Uterus (tissue), 4 donors: ENCODE results near the gene RASA3. TPM values are rescaled to one million over a fixed set of nuclear protein-coding genes. Genes with fewer than 3 reads are reported as not detected.

Experiments
- DNase-seq, 2 donors: peaks; one replicate each; pipeline ENCODE4 v3.0.0-alpha.2; 2019 to 2020
- H3K27ac ChIP-seq, 2 donors: fragments of 200-600 bp; sonication (generic); 1 replicate in 1 of 2; 2 replicates in 1 of 2; pipeline ENCODE4 v1.5.1; 2016 to 2018
- H3K27me3 ChIP-seq, 2 donors: fragments of 200-600 bp; sonication (generic); one replicate each; pipeline ENCODE4 v1.5.1; 2018 to 2019; ENCODE audit warnings: control low read depth in 1 of 2
- H3K36me3 ChIP-seq, 2 donors: fragments of 200-600 bp; sonication (generic); one replicate each; pipeline ENCODE4 v1.5.1; 2019; ENCODE audit warnings: control low read depth in 1 of 2
- H3K4me1 ChIP-seq, 2 donors: fragments of 200-600 bp; sonication (generic); one replicate each; pipeline ENCODE4 v1.5.1; 2018 to 2019; ENCODE audit warnings: control low read depth in 1 of 2
- H3K4me3 ChIP-seq, 2 donors: fragments of 200-600 bp; sonication (generic); 1 replicate in 1 of 2; 2 replicates in 1 of 2; pipeline ENCODE4 v1.5.1; 2018 to 2019; ENCODE audit warnings: mild to moderate bottlenecking in 1 of 2
- H3K9me3 ChIP-seq, 2 donors: fragments of 200-600 bp; sonication (generic); one replicate each; pipeline ENCODE4 v1.5.1; 2019; ENCODE audit warnings: control low read depth in 1 of 2
- CTCF ChIP-seq, 4 experiments: fragments of 200-600 bp in 2 of 4; fragments of 450-650 bp in 2 of 4; sonication (generic) in 2 of 4; IDR thresholded peaks; one replicate each; pipeline ENCODE4 v1.5.1; 2016 to 2019; ENCODE audit warnings: antibody characterized with exemption in 4 of 4, mild to moderate bottlenecking in 2 of 4, moderate library complexity in 1 of 4
- POLR2A ChIP-seq, 2 donors: fragments of 450-650 bp; IDR thresholded peaks; one replicate each; pipeline ENCODE4 v1.6.1; 2016; ENCODE audit warnings: antibody characterized with exemption in 2 of 2, mild to moderate bottlenecking in 1 of 2, moderate library complexity in 1 of 2
- intact Hi-C: fragments of 100-400 bp; cut with DNase I; formaldehyde crosslinking; loops from one replicate; pipeline ENCODE4 v1.15.1; 2023; ENCODE audit warnings: low total_unique reads
- total RNA-seq, 4 donors: library from RNA; depleted of rRNA in 3 of 4; stranded (reverse); fragments of >200 nt in 3 of 4; gene quantifications; one replicate each; pipeline versions ENCODE4 v1.1.0 to v1.2.4, GENCODE V29; 2014 to 2023
- donor health status: DM: yes; HTN: yes; CAD: no.

Gene RASA3
- total RNA-seq, 4 donors from 2014 or later, result 8.5 to 31.6 (median 17.2) TPM

- Histone ChIP-seq H3K9me3 (peaks cover 0 to 3% of the 10 kb centered on the region in 2 donors), H3K4me1 (no peaks in the 10 kb centered on the region), H3K36me3 (no peaks in the 10 kb centered on the region), H3K27me3 (no peaks in the 10 kb centered on the region), H3K27ac (no peak overlapping the region), H3K4me3 (no peak overlapping the region)
- no peak for TF ChIP-seq CTCF (IDR thresholded peaks at IDR 0.05)
- no peak for TF ChIP-seq POLR2A (IDR thresholded peaks at IDR 0.05)
- DNase-seq, result no peak
- intact Hi-C loops, result no loop called here
Measured at GRCh38 chr13:114174529-114174961, 42.1 kb upstream of the RASA3 start.

DNA sequence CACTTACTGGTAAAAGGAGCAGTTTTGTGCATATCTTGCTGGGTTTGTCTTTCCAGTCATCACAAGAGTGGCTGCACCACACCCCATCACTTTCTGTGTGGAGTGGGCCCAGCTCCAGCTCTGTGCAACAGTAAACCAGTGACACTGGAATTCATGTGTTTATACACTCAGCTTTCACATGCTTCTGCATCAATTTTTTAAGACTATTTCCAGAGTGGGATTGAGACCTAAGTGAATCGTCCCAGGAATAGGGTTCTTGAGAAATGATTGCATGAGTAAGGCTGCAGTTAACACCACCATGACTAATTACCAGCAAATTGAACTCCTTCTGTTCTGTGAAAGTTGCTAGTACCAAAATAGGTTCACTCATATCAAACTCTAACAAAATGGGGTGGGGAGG lies 41.3 kb upstream of the RASA3 start:
- Histone ChIP-seq H3K36me3 (no peaks in the 10 kb centered on the region), H3K27me3 (no peaks in the 10 kb centered on the region), H3K9me3 (peaks cover 0 to 3% of the 10 kb centered on the region in 2 donors), H3K4me1 (no peaks in the 10 kb centered on the region), H3K27ac (no peak overlapping the region), H3K4me3 (no peak overlapping the region)
- intact Hi-C loops, result no loop called here
- DNase-seq, result no peak
- no peak for TF ChIP-seq CTCF (IDR thresholded peaks at IDR 0.05)
- TF ChIP-seq POLR2A (IDR thresholded peaks at IDR 0.05), result no peak

DNA sequence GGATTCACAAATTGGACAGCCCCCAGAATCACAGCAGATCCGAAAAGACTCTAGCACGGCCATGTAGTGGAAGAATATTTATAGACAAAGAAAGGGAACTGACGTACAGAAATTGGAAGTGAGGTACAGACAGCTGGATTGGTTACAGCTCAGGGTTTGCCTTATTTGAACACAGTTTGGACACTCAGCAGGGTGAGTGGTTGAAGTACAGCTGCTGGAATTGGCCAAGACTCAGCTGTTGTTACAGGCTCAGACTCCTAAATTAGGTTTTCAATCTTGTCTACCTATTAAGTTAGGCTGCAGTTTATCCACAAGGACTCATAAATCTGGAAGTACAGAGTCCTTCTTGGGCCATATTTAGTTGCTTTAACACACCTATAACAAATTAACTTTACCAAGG lies 40.8 kb upstream of the RASA3 start:
- intact Hi-C loops, result no loop called here
- Histone ChIP-seq H3K4me1 (no peaks in the 10 kb centered on the region), H3K27ac (no peak overlapping the region), H3K36me3 (no peaks in the 10 kb centered on the region), H3K9me3 (peaks cover 0 to 3% of the 10 kb centered on the region in 2 donors), H3K4me3 (no peak overlapping the region), H3K27me3 (no peaks in the 10 kb centered on the region)
- no peak for DNase-seq
- TF ChIP-seq CTCF (IDR thresholded peaks at IDR 0.05) (no peak), POLR2A (IDR thresholded peaks at IDR 0.05) (no peak)

DNA sequence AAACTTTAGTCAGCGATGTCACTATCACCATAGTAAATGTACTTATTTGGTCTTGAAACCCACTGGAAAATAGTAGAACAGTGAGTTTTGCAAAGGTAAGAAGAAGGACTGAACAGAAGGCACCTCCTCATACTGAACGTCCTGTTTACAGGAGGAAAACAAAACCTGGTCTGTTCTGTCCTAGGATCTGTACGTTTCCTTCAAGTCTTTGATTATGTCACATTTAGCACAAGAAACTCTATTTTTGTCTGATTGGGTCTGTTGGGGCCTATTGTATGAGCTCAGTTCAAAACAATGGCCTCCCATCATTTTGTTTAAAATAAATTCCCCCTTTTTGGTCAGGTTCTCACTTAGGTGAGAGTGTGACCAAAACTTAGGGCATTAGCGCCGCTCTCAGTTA lies 35.5 kb upstream of the RASA3 start:
- intact Hi-C loops, result no loop called here
- no peak for DNase-seq
- H3K27ac ChIP-seq, result no peak overlapping the region

DNA sequence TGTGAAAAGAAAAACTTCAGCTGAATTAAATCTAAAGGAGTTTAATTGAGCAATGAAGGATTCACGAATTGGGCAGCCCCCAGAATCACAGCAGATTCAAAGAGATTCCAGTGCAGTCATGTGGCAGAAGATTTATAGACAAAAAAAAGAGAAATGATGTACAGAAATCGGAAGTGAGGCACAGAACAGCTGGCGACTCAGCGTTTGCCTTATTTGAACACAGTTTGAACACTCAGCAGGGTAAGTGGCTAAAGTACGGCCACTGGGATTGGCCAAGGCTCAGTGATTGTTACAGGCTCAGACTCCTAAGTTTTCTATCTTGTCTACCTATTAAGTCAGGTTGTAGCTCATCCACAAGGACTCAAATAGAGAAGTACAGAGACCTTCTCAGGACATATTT lies 35.0 kb upstream of the RASA3 start:
- intact Hi-C loops, result no loop called here
- no peak for DNase-seq
- TF ChIP-seq POLR2A (IDR thresholded peaks at IDR 0.05) (no peak), CTCF (IDR thresholded peaks at IDR 0.05) (no peak)
- Histone ChIP-seq H3K27me3 (no peaks in the 10 kb centered on the region), H3K36me3 (no peaks in the 10 kb centered on the region), H3K4me1 (no peaks in the 10 kb centered on the region), H3K4me3 (no peak overlapping the region), H3K9me3 (no peaks in the 10 kb centered on the region), H3K27ac (no peak overlapping the region)

More for the DNA sequence above, 35.5 kb upstream of the RASA3 start:
- Histone ChIP-seq H3K4me1 (no peaks in the 10 kb centered on the region), H3K27me3 (no peaks in the 10 kb centered on the region), H3K36me3 (no peaks in the 10 kb centered on the region), H3K4me3 (no peak overlapping the region), H3K9me3 (peaks cover 0 to 2% of the 10 kb centered on the region in 2 donors)
- TF ChIP-seq POLR2A (IDR thresholded peaks at IDR 0.05) (no peak), CTCF (IDR thresholded peaks at IDR 0.05) (no peak)
